ENCODE results near the gene ITPKC.

GRCh38 chr19:40736661-40737060 lies 19.7 kb downstream of the ITPKC start:
- TF ChIP-seq MAX (IDR thresholded peaks at IDR 0.05): no peak
- TF ChIP-seq RAD21 (IDR thresholded peaks at IDR 0.05; ENCODE audit: low read depth): no peak
- TF ChIP-seq REST (IDR thresholded peaks at IDR 0.05; ENCODE audit: low read depth): no peak
- TF ChIP-seq YY1 (IDR thresholded peaks at IDR 0.05; ENCODE audit: low read depth): no peak
- TF ChIP-seq TAF1 (IDR thresholded peaks at IDR 0.05; ENCODE audit: low read depth): no peak
- no peak for TF ChIP-seq FOXM1 (IDR thresholded peaks at IDR 0.05; ENCODE audit: borderline replicate concordance, low read depth)
- TF ChIP-seq EP300 (IDR thresholded peaks at IDR 0.05; ENCODE audit: borderline replicate concordance): no peak
- no peak for TF ChIP-seq EGR1 (IDR thresholded peaks at IDR 0.05)
- no peak for TF ChIP-seq CREB1 (IDR thresholded peaks at IDR 0.05; ENCODE audit: low read depth)
